Neural progenitor cell (in vitro differentiated cells): ENCODE data around the gene SLC2A5.

Source experiments
- CTCF ChIP-seq: fragments of 200-600 bp; sonication (generic); IDR thresholded peaks from 2 replicates; pipeline ENCODE4 v1.5.1; 2017; ENCODE audit warnings: antibody characterized with exemption, mild to moderate bottlenecking
- EZH2 ChIP-seq: fragments of 200-600 bp; sonication (generic); IDR thresholded peaks from 2 replicates; pipeline ENCODE4 v1.6.1; 2017; ENCODE audit warnings: antibody characterized with exemption, mild to moderate bottlenecking, moderate library complexity
- EZH2phosphoT487 ChIP-seq: fragments of 200-600 bp; sonication (generic); IDR thresholded peaks from 2 replicates; pipeline ENCODE4 v1.6.1; 2017; ENCODE audit warnings: antibody characterized with exemption

- TF ChIP-seq EZH2 = no peak
- no peak for TF ChIP-seq CTCF
- TF ChIP-seq EZH2phosphoT487 = no peak
Observed at GRCh38 chr1:9038338-9038650, 31.1 kb downstream of the SLC2A5 start.
